ENCODE measurements around the gene CABP7.
A peak's percentile ranks its signal among the peaks of the same experiment; 100 is the strongest.

CABP7 gene

DNA sequence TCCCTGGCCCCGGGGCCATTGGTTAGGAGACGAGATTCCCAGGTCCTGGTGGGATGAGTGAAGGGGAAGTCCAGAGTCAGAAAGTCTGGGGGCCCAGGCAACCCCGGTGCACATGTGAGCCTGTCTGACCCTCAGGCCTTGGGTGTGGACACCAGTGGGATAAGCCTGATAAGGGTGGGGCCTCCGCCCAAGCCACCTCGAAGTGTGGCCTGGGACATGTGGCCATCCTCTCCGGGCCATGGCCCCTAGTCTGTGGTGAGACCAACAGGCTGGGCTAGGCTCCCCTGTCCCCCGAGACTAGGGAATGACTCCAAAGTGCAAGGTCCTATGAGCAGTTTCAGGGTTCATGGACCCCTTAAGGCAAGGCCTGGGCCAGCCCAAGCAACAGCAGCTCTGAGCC is 6.3 kb downstream of the CABP7 start:
- TF ChIP-seq, protein P1, sequence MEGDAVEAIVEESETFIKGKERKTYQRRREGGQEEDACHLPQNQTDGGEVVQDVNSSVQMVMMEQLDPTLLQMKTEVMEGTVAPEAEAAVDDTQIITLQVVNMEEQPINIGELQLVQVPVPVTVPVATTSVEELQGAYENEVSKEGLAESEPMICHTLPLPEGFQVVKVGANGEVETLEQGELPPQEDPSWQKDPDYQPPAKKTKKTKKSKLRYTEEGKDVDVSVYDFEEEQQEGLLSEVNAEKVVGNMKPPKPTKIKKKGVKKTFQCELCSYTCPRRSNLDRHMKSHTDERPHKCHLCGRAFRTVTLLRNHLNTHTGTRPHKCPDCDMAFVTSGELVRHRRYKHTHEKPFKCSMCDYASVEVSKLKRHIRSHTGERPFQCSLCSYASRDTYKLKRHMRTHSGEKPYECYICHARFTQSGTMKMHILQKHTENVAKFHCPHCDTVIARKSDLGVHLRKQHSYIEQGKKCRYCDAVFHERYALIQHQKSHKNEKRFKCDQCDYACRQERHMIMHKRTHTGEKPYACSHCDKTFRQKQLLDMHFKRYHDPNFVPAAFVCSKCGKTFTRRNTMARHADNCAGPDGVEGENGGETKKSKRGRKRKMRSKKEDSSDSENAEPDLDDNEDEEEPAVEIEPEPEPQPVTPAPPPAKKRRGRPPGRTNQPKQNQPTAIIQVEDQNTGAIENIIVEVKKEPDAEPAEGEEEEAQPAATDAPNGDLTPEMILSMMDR (IDR thresholded peaks at IDR 0.05; ENCODE audit: low read depth, low read length), result no peak
- DNase-seq (ENCODE audit: extremely low read depth, low read depth), result no peak

DNA sequence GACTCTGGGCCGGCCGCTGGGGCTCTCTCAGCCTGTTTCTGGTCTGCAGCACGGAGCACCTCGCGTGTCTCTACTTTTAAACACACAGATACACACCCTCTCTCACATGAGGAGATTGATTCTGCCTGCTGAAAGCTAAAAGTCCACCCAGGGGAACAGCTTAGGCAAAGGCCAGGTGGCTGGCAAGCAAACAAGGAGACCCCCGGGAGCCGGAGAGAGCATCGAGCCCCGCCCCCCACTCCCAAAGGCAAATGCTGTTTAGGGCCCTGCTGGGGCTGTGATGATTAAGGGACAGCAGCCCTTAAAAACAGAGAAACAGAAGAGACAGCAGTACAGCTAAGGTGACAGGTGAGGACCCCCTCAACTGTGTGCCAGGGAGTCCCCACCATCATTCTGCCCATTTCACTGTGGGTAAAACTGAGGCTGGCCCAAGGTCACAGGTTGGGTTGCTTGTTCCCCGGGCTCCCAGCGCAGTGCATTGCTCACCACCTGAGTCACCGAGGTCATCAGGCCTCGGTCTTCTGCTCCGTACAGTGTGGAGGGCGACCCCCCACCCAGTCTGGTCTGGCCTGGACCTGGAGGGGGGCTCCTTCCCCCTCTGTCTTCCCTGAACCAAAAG is 6.8 kb downstream of the CABP7 start:
- no peak for DNase-seq (ENCODE audit: extremely low read depth, low read depth)
- TF ChIP-seq, protein P1 (IDR thresholded peaks at IDR 0.05; ENCODE audit: low read depth, low read length), result no peak

DNA sequence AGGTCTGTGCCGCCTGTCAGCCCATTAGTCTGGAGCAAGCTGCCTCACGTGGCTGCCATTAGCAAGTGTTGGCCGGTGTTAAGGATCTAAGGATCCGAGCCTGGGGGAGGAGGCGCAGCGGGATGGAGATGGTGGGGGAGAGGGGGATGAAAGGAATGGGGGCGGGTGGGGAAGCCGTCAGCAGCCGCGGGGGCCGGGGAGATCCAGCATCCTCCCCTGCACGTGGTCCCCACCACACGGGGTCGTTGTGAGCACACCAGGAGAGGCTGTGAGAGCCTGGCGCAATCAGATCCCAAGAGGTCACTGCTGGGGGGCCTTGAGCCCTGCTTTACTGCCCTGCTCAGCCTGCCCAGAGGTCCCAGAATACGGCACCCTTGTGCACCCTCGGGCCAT is 7.3 kb downstream of the CABP7 start:
- TF ChIP-seq, protein P1 (IDR thresholded peaks at IDR 0.05; ENCODE audit: low read depth, low read length), result peak; percentile 44
- no peak for DNase-seq (ENCODE audit: extremely low read depth, low read depth)

DNA sequence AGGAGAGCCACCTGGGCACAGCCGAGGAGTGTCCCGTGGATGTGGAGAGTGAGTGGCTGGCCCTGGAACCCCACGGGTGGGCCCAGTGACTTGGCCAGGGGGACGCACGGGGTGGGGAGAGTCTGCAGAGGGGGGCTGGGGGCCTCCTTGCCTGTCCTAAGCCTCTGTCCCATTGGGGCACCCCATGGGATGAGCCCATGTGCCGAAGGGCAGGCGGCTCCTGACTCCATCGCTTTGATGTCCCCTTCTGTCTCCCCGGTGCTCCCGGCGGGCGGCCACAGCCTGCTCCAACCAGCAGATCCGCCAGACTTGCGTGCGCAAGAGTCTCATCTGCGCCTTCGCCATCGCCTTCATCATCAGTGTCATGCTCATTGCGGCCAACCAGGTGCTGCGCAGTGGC is 9.4 kb downstream of the CABP7 start:
- TF ChIP-seq, protein P1 (IDR thresholded peaks at IDR 0.05; ENCODE audit: low read depth, low read length), result no peak
- no peak for DNase-seq (ENCODE audit: extremely low read depth, low read depth)

DNA sequence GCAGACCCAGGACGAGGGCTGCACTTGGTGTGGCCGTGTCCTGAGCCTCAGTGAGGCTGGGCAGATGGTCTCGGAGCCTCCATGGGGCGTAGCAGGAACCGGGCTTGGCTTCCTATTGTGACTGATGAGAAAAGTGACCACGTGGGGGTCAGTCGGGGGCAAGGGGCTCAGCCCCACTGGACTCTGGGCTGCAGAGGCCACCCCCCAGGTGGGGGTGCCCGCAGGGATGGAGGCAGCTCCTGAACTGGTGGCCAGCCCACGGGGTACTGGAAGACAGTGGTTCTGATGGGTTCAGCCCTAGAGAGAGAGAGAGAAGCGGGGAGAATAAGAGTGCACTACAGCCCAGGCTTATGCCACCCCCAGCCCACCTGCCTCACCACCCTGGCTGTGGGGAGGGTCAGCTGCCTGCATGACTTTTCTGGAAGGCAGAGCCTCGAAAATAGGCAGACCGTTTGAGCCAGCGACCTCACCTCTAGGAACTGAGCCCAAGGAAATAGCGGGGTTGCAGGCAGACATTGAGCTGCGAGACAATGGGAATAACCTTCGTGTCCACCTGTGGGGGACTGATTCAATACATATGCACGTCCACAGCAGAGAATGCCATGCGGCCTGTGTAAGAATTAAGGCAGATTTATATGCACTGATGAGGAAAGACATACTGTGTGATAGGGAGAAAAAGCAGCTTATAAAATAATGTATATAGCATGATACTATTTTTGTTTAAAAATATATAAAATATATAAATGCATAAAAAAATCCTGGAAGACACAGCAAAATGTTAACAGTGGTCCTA is 11.5 kb downstream of the CABP7 start:
- TF ChIP-seq, protein P1 (IDR thresholded peaks at IDR 0.05; ENCODE audit: low read depth, low read length), result no peak

DNA sequence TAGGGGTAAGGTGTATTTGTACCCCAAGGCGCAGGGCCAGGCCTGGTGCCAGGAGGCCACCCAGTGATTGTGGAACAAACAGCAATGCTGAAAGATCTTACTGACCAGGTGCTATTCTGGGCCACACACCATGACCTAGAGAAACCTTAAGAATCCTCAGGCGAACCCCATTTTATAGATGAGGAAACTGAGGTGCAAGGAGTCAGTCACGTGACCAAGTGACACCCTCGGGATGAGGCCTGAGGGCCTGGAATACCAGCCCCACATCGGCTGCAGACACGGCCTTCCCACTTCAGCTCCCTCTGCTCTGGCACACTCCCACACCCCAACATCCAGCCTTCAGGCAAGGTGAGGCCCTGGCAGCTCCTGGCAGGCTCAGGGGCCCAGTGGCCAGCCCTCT is 13.1 kb downstream of the CABP7 start:
- DNase-seq (ENCODE audit: extremely low read depth, low read depth), result no peak
- TF ChIP-seq, protein P1 (IDR thresholded peaks at IDR 0.05; ENCODE audit: low read depth, low read length), result no peak

More for the DNA sequence above, 11.5 kb downstream of the CABP7 start:
- DNase-seq (ENCODE audit: extremely low read depth, low read depth), result no peak
